Myocyte (in vitro differentiated cells): Measurements from ENCODE around the gene ELF3. TPM values are rescaled to one million over a fixed set of nuclear protein-coding genes. Genes with fewer than 3 reads are reported as not detected.
A peak's percentile ranks its signal among the peaks of the same experiment; 100 is the strongest.
"Not testable (repeated sequence)": the region's sequence is repeated elsewhere in the genome, so short reads cannot be mapped to it uniquely, and the experiment has no call there.

Source experiments
- DNase-seq: peaks from one replicate; pipeline ENCODE4 v3.0.0-alpha.2; 2012; ENCODE audit warnings: low read depth
- polyA plus RNA-seq: library from polyadenylated mRNA; unstranded; fragments of >200 nt; gene quantifications from one replicate; pipeline ENCODE4 v1.2.1, GENCODE V29; 2012; ENCODE audit warnings: missing spikeins
- total RNA-seq: library from RNA; depleted of rRNA; stranded (reverse); fragments of >200 nt; gene quantifications from 2 replicates; pipeline ENCODE4 v1.2.3, GENCODE V29; 2014

The ELF3 gene
- total RNA-seq = 0.68 TPM in 1 of 2 replicates, not detected in the other
- 0.03 TPM for polyA plus RNA-seq

- no peak for DNase-seq
Observed at GRCh38 chr1:202010180-202011015, at the start of gene ELF3. Gene ELF3 (plus strand): TSS chr1:202010587. CDS start chr1:202011137, 550 bp downstream.

GRCh38 chr1:201962382-201962781 is 48.0 kb upstream of the ELF3 start:
- not testable (repeated sequence) for DNase-seq

GRCh38 chr1:201964261-201964660 is 46.1 kb upstream of the ELF3 start:
- DNase-seq = peak; percentile 47

- DNase-seq = no peak
Observed at GRCh38 chr1:201966171-201966570, 44.2 kb upstream of the ELF3 start.

GRCh38 chr1:201968202-201968925 is 42.0 kb upstream of the ELF3 start:
- no peak for DNase-seq

GRCh38 chr1:201970334-201971159 is 39.8 kb upstream of the ELF3 start:
- peak; percentile 43 for DNase-seq

GRCh38 chr1:201982082-201982622 is 28.2 kb upstream of the ELF3 start:
- no peak for DNase-seq

- peak; percentile 80 for DNase-seq
Observed at GRCh38 chr1:201982623-201983379, 27.6 kb upstream of the ELF3 start, which contains the start of gene RNPEP. Gene RNPEP (plus strand): TSS chr1:201982648. CDS start chr1:201982667, 19 bp downstream.

GRCh38 chr1:201983380-201983805 is 27.0 kb upstream of the ELF3 start:
- DNase-seq = no peak

GRCh38 chr1:201984446-201984845 is 25.9 kb upstream of the ELF3 start:
- DNase-seq = no peak

- DNase-seq = no peak
Observed at GRCh38 chr1:201985355-201985754, 25.0 kb upstream of the ELF3 start.

GRCh38 chr1:201988601-201989000 is 21.8 kb upstream of the ELF3 start:
- DNase-seq = no peak

- DNase-seq = no peak
Observed at GRCh38 chr1:201989354-201990128, 20.8 kb upstream of the ELF3 start.

- no peak for DNase-seq
Observed at GRCh38 chr1:201990427-201990826, 20.0 kb upstream of the ELF3 start.

GRCh38 chr1:201999625-202000238 is 10.7 kb upstream of the ELF3 start:
- DNase-seq = peak; percentile 49

GRCh38 chr1:202002507-202002906 is 7.9 kb upstream of the ELF3 start:
- DNase-seq = no peak

- DNase-seq = no peak
Observed at GRCh38 chr1:202004711-202005110, 5.7 kb upstream of the ELF3 start.

GRCh38 chr1:202005958-202006357 is 4.4 kb upstream of the ELF3 start:
- DNase-seq = no peak

- DNase-seq = no peak
Observed at GRCh38 chr1:202007304-202007703, 3.1 kb upstream of the ELF3 start.
